ENCODE data around the gene MAP2. TPM values are rescaled to one million over a fixed set of nuclear protein-coding genes. Genes with fewer than 3 reads are reported as not detected.

Gene MAP2
- total RNA-seq, 2 experiments from 2014 or later, result 0.12 TPM; not detected in 1

- CTCF ChIA-PET, result no interaction called here
- H3K4me1 Mint-ChIP-seq, result no peaks in the 10 kb centered on the region
- H3K4me3 Mint-ChIP-seq, result no peak overlapping the region
- peaks cover 3% of the 10 kb centered on the region for H3K9me3 Mint-ChIP-seq
- H3K36me3 Mint-ChIP-seq (ENCODE audit: low read depth), result no peaks in the 10 kb centered on the region
- POLR2A ChIA-PET, result interaction anchor here (0.6 kb wide), 1 partner anchor 754 kb away, joined by 4 read pairs; no protein-coding TSS in a partner anchor
- DNase-seq, result no peak
- no peak overlapping the region for H3K27ac Mint-ChIP-seq
- H3K27me3 Mint-ChIP-seq, result no peaks in the 10 kb centered on the region
Observed at GRCh38 chr2:209741953-209742352, 318.1 kb downstream of the MAP2 start.

DNA sequence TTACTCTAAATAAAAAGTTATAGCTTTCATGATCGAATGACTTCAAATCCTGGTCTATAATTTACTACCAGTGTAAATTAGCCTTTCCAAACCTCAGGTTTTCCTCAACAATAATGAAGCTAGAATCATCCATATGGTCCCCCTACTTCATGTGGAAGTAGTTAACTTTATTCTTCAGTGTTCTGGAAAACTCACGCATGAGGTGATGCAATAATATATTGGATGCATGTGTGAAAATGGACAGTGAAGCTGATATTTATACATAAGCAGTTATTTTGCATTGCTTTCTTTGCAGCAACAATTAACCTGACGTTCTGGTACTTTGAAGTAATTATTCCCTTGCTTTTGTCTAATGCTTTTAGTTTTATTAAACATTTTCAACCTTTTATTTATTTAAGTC, 329.2 kb downstream of the MAP2 start:
- H3K27ac Mint-ChIP-seq, result no peak overlapping the region
- CTCF ChIA-PET, result no interaction called here
- no peak for DNase-seq
- H3K9me3 Mint-ChIP-seq, result no peaks in the 10 kb centered on the region
- no peak overlapping the region for H3K4me3 Mint-ChIP-seq
- H3K4me1 Mint-ChIP-seq, result no peaks in the 10 kb centered on the region
- H3K27me3 Mint-ChIP-seq, result no peaks in the 10 kb centered on the region
- POLR2A ChIA-PET, result no interaction called here
- H3K36me3 Mint-ChIP-seq (ENCODE audit: low read depth), result no peaks in the 10 kb centered on the region

DNA sequence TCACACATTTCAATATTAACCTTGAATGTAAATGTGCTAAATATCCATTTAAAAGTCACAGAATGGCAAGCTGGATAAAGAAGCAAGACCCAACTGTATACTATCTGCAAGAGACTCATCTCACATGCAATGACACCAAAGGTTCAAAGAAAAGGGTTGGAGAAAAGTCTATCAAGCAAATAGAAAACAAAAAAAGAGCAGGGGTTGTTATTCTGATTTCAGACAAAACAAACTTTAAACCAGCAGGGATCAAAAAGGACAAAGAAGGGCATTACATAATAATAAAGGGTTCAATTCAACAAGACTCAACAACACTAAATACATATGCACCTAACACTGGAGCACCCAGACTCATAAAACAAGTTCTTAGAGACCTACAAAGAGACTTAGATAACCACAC, 333.3 kb downstream of the MAP2 start:
- Mint-ChIP-seq H3K9me3 (no peaks in the 10 kb centered on the region), H3K27ac (no peak overlapping the region), H3K36me3 (ENCODE audit: low read depth) (no peaks in the 10 kb centered on the region), H3K4me1 (no peaks in the 10 kb centered on the region), H3K27me3 (no peaks in the 10 kb centered on the region), H3K4me3 (no peak overlapping the region)
- ChIA-PET POLR2A (no interaction called here), CTCF (no interaction called here)
- DNase-seq, result no peak

GRCh38 chr2:209761566-209761965, 337.7 kb downstream of the MAP2 start:
- Mint-ChIP-seq H3K9me3 (no peaks in the 10 kb centered on the region), H3K4me1 (no peaks in the 10 kb centered on the region), H3K27me3 (no peaks in the 10 kb centered on the region), H3K4me3 (no peak overlapping the region), H3K27ac (no peak overlapping the region), H3K36me3 (ENCODE audit: low read depth) (no peaks in the 10 kb centered on the region)
- ChIA-PET CTCF (no interaction called here), POLR2A (no interaction called here)
- no peak for DNase-seq

- Mint-ChIP-seq H3K27me3 (no peaks in the 10 kb centered on the region), H3K27ac (no peak overlapping the region), H3K4me1 (no peaks in the 10 kb centered on the region), H3K4me3 (no peak overlapping the region), H3K36me3 (ENCODE audit: low read depth) (no peaks in the 10 kb centered on the region), H3K9me3 (no peaks in the 10 kb centered on the region)
- DNase-seq, result no peak
- ChIA-PET CTCF (no interaction called here), POLR2A (no interaction called here)
Observed at GRCh38 chr2:209762563-209762962, 338.7 kb downstream of the MAP2 start.

GRCh38 chr2:209763106-209763505, 339.3 kb downstream of the MAP2 start:
- no peak overlapping the region for H3K4me3 Mint-ChIP-seq
- H3K27me3 Mint-ChIP-seq, result no peaks in the 10 kb centered on the region
- DNase-seq, result no peak
- no peak overlapping the region for H3K27ac Mint-ChIP-seq
- POLR2A ChIA-PET, result no interaction called here
- no peaks in the 10 kb centered on the region for H3K9me3 Mint-ChIP-seq
- H3K36me3 Mint-ChIP-seq (ENCODE audit: low read depth), result no peaks in the 10 kb centered on the region
- H3K4me1 Mint-ChIP-seq, result no peaks in the 10 kb centered on the region
- CTCF ChIA-PET, result no interaction called here

DNA sequence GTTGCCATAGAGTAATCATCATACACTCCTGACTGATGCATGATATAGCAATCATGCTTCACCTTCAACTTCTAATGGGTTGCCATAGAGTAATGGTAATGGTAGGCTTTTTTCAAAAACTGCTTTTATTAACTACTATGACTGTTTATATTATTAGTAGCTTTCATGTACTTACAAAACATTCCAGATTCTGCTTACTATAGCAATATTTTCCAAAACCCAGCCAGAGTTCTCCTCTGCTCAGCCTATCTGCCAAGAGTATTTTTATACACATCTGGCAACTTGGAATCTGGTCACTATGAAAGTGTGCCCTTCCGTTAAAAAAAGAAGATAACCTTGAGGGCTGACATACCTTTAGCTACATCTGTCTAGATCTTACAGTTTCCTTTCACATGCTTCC, 342.8 kb downstream of the MAP2 start:
- Mint-ChIP-seq H3K36me3 (ENCODE audit: low read depth) (no peaks in the 10 kb centered on the region), H3K27me3 (peaks cover 13% of the 10 kb centered on the region), H3K9me3 (no peaks in the 10 kb centered on the region), H3K4me1 (no peaks in the 10 kb centered on the region), H3K27ac (no peak overlapping the region), H3K4me3 (no peak overlapping the region)
- CTCF ChIA-PET, result no interaction called here
- no peak for DNase-seq
- POLR2A ChIA-PET, result no interaction called here

- Mint-ChIP-seq H3K4me3 (no peak overlapping the region), H3K36me3 (ENCODE audit: low read depth) (no peaks in the 10 kb centered on the region), H3K27me3 (peaks cover 14% of the 10 kb centered on the region), H3K9me3 (no peaks in the 10 kb centered on the region), H3K4me1 (no peaks in the 10 kb centered on the region), H3K27ac (no peak overlapping the region)
- CTCF ChIA-PET, result no interaction called here
- DNase-seq, result no peak
- POLR2A ChIA-PET, result no interaction called here
Observed at GRCh38 chr2:209767316-209767715, 343.5 kb downstream of the MAP2 start.

- peaks cover 23% of the 10 kb centered on the region for H3K27me3 Mint-ChIP-seq
- no peak for DNase-seq
- H3K4me3 Mint-ChIP-seq, result no peak overlapping the region
- no peaks in the 10 kb centered on the region for H3K4me1 Mint-ChIP-seq
- no peak overlapping the region for H3K27ac Mint-ChIP-seq
- ChIA-PET CTCF (no interaction called here), POLR2A (no interaction called here)
- H3K36me3 Mint-ChIP-seq (ENCODE audit: low read depth), result no peaks in the 10 kb centered on the region
- no peaks in the 10 kb centered on the region for H3K9me3 Mint-ChIP-seq
Observed at GRCh38 chr2:209768557-209768956, 344.7 kb downstream of the MAP2 start.

- Mint-ChIP-seq H3K27ac (no peak within 1 kb of the TSS), H3K36me3 (ENCODE audit: low read depth) (no peaks in the 10 kb centered on the region), H3K4me3 (no peak within 1 kb of the TSS), H3K27me3 (peaks cover 23% of the 10 kb centered on the region), H3K4me1 (no peaks in the 10 kb centered on the region), H3K9me3 (no peaks in the 10 kb centered on the region)
- POLR2A ChIA-PET, result interaction anchor here (0.7 kb wide), 1 partner anchor 154 kb away, joined by 4 read pairs; no protein-coding TSS in a partner anchor
- CTCF ChIA-PET, result no interaction called here
- DNase-seq, result peak; percentile 23
Observed at GRCh38 chr2:209771474-209772289, 347.8 kb downstream of the MAP2 start, which contains the start of gene UNC80. Gene UNC80 (plus strand): TSS chr2:209771832. CDS start chr2:209772073, 241 bp downstream.

GRCh38 chr2:209772290-209772685, 348.4 kb downstream of the MAP2 start:
- POLR2A ChIA-PET, result interaction anchor here (0.7 kb wide), 1 partner anchor 154 kb away, joined by 4 read pairs; no protein-coding TSS in a partner anchor

GRCh38 chr2:209773377-209773776, 349.5 kb downstream of the MAP2 start:
- Mint-ChIP-seq H3K4me3 (no peak overlapping the region), H3K36me3 (ENCODE audit: low read depth) (no peaks in the 10 kb centered on the region), H3K4me1 (no peaks in the 10 kb centered on the region), H3K27me3 (peaks cover 23% of the 10 kb centered on the region), H3K9me3 (no peaks in the 10 kb centered on the region), H3K27ac (no peak overlapping the region)
- no peak for DNase-seq
- CTCF ChIA-PET, result no interaction called here
- POLR2A ChIA-PET, result no interaction called here

More at GRCh38 chr2:209772290-209772685, 348.4 kb downstream of the MAP2 start:
- H3K9me3 Mint-ChIP-seq, result no peaks in the 10 kb centered on the region
- H3K27me3 Mint-ChIP-seq, result peaks cover 23% of the 10 kb centered on the region
- no peaks in the 10 kb centered on the region for H3K4me1 Mint-ChIP-seq
- no peaks in the 10 kb centered on the region for H3K36me3 Mint-ChIP-seq (ENCODE audit: low read depth)
- H3K4me3 Mint-ChIP-seq, result no peak overlapping the region
- CTCF ChIA-PET, result no interaction called here
- H3K27ac Mint-ChIP-seq, result no peak overlapping the region
- DNase-seq, result no peak
